GM19099 (cell line): ENCODE measurements around the gene WFDC12.

ENCODE experiments used
- POLR2A ChIP-seq: IDR thresholded peaks from 3 replicates; pipeline ENCODE4 v1.6.1; 2011; ENCODE audit warnings: low read depth; ENCODE audit not compliant: insufficient read length; ENCODE audit errors: extremely low read depth

WFDC12 gene, protein sequence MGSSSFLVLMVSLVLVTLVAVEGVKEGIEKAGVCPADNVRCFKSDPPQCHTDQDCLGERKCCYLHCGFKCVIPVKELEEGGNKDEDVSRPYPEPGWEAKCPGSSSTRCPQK

DNA sequence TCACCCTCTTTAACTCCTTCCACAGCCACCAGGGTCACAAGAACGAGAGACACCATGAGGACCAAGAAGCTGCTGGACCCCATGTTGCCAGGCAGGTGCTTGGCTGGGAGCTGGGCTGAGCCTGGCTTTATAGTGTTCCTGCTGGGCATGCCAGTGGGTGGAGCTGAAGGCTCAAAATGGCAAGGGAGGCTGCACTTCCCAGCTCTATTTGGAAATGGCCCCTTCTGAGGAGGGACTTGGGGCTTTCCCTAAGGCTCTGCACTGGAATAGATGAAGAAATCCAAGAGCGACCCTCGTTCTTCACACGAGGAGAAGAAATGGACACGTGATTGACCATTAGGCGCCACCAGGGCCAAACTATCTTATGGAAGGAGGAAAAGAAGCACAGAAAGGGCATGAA, at the start of gene WFDC12:
TSS of gene WFDC12 (minus strand) at position 101 of the 400 bp plus-strand sequence. CDS start at position 83, 18 bp downstream.
- no peak for TF ChIP-seq POLR2A

DNA sequence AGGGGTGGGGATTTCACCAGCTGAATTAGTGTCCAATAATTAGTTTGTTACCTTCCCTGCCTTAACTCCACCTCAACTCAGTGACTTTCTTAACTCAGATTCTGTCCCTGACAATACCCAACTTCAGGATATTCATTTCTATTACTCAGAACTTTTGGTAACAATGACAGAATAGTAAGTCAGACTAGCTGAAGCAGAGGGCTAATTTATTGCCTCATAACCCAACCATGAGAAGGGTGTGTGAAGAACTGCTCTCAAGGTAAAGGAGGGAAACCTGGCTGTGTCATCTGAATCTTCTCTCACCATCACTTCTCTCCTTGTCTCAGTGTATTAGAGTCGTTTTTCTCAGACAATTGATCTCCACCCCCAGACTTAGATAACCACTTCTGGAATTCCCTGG, 49.3 kb upstream of the WFDC12 start:
- TF ChIP-seq POLR2A, result no peak

DNA sequence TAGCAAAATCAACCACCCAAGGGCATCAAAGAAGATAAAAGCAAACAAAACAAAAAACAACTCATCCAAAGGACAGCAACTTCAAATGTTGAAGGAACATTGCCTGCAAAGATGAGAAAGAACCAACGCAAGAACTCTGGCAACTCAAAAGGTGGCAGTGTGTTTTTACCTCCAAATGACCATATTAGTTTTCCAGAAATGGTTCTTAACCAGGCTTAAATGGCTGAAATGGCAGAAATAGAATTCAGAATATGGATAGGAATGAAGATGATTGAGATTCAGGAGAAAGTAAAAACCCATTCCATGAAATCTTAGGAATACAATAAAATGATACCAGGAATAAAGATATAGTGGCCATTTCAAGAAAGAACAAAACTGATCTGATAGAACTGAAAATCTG, 40.6 kb upstream of the WFDC12 start:
- no peak for TF ChIP-seq POLR2A

DNA sequence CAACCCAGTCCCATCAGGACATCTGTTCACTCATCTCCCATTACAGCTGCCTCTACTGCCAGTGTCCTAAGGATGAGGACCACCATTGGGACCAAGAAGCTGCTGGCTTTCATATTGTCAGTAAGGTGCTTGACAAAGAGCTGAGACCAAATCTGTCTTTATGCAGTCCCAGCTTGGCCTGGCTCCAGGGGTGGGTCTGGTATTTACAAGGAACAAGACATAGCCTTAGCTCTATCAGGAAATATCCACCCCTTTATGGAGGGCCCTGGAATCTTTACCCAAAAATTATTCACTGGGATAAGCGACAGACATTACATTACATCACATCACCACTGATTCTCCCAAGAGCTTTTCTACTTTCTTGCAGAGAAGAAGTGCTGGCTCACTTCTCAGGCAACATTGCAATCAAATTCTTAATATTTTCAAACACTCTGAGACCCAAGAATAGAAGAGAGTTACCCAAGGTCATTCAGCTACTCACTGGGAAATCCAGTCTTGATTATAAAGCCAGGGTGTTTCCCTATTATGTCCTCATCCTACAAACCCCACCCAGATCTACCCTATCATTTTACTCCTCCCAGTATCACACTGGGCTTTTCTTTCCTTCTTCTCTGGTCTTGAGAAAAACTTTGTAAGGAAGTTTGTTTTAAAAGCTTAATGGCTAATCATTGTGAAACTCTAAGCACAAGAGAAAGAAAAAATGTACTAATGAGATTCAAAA, 39.0 kb upstream of the WFDC12 start:
- no peak for TF ChIP-seq POLR2A

DNA sequence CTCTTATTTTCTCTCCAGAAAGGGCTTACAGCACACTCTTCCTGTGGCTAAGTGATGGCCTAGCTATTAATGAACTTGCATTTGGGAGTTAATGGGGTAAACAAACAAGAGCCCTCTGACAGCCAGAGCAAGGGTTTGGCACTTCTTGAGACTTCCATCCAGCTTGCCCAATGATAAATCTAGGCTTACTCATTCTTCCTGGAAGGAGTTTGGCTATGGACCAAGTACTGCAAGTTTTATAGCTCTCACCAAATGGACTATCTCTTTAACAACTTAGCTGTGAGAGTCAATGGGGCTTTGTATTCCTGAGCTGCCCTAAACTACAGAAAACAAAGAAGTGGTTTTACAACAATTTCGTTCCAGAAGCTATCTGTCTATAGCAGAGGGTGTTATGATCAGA, 33.7 kb upstream of the WFDC12 start:
- no peak for TF ChIP-seq POLR2A

DNA sequence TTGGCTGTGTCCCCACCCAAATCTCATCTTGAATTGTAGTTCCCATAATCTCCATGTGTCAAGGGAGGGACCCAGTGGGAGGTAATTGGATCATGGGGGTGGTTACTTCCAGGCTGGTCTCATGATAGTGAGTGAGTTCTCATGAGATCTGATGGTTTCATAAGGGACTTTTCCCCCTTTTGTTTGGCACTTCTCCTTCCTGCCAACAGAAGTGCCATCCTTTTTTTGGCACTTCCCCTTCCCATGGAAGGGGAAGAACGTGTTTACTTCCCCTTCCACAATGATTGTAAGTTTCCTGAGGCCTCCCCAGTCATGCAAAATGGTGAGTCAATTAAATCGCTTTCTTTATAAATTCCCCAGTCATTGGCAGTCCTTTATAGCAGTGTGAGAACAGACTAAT, 32.4 kb upstream of the WFDC12 start:
- TF ChIP-seq POLR2A, result no peak

DNA sequence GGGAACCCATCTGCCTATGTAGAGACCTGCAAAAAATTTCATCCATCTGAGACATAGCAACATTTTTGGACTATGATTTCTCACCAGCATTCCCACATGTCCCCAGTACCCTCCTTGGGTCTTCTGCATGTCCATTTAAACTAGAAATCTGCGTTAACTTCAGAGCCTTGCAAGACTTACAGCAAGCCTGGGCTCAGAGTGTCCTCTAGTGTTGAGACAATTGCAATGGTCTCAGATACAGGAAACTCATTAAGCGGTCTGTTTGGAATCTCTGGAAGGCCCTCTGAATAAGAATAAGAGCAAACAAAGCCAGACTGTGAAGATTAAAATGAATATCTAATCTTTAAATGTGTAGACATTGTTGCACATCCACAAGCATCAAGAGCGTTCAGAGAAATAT, 29.9 kb upstream of the WFDC12 start:
- no peak for TF ChIP-seq POLR2A

DNA sequence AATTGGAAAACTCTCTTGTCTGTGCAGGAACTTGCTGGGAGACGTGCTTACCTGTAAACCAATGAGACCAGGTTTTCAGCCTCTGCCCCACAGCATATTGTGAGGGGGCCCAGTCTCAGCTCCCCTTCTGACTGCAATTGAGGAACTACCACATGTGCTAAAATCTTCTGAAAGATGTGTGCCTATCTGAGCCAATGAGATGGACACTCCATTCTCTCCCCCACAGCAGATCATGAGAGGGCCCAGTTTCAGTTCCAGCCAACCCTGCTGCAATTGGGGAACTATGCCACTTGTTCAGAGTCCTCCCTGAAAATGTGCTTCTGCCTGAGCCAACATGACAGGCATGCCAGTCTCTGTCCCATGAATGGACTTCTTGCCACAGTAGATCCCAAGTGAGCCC, 29.5 kb upstream of the WFDC12 start:
- no peak for TF ChIP-seq POLR2A

DNA sequence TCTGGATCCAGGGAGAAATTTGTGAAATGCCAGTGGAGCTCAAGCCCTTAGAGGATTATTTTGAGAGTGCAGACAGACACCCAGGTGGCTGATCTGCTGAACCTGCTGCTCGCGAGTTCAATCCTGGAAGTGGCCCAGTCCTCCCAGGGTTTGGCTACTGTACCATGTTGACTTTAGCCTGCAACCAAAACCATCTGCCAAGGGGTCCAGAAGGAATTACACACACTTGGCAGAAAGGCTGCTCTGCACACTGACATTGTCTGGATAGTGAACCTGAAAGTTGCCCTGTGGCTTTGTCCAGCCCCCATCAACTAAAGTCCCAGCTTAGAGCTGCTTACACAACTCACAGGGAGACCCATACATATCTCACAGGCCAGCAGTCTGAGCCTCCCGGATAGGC, 28.9 kb upstream of the WFDC12 start:
- TF ChIP-seq POLR2A, result no peak

DNA sequence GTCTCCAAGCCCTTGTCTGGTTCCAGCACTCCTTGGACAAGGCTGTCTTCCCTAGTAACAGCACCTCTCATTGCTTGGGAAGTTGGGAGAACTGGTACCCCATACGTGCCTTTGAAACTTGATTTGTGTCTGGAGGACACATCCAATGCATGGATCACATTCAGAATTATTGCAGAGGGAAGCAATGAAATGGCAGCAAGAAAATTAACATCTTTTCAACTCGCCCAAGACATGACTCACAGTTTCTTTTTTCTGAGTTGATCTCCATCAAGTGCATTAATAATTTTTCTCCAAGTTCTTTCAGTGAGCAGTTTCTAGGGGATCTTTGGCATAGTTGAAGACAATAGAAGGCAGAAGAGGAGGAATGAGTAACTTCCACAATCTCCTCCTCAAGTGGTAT, 28.1 kb upstream of the WFDC12 start:
- TF ChIP-seq POLR2A, result no peak

DNA sequence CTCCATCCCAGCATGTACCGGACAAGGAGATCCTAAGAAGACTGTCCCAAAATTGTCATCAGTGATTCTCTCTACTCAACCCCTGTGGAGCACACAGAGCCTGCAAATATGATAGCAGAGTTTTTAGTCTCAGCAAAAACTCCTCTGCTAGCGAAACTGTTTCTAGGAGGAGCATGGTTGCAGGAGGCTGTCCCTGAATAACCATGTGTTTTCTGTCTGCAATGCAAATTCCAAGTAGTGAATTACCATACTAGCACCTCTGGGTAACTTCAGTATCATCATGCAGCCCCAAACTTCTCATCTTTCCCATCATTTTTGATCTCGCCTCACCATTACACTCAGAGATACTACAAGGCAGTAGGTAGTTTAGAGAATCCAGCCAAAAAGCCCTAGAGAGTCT, 24.8 kb upstream of the WFDC12 start:
- TF ChIP-seq POLR2A, result no peak

DNA sequence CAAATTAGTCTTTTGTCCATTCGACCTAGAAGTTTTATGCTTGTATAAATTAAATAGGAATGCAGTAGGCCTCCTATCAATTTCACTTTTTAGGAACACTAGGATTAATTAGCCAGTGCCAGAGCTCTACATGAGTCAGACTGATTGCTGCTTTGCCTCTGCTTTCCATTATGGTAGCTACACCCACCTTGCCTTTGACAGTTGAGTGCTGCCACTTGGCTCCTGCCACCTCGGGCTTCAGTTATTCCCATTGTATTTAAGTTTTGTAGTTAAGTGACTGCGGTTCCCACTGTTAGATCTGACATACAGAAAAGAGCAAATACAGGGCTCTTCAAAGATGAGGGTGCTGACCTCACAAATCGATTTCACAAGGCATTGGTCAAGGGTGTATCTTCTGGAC, 16.6 kb upstream of the WFDC12 start:
- TF ChIP-seq POLR2A, result no peak

DNA sequence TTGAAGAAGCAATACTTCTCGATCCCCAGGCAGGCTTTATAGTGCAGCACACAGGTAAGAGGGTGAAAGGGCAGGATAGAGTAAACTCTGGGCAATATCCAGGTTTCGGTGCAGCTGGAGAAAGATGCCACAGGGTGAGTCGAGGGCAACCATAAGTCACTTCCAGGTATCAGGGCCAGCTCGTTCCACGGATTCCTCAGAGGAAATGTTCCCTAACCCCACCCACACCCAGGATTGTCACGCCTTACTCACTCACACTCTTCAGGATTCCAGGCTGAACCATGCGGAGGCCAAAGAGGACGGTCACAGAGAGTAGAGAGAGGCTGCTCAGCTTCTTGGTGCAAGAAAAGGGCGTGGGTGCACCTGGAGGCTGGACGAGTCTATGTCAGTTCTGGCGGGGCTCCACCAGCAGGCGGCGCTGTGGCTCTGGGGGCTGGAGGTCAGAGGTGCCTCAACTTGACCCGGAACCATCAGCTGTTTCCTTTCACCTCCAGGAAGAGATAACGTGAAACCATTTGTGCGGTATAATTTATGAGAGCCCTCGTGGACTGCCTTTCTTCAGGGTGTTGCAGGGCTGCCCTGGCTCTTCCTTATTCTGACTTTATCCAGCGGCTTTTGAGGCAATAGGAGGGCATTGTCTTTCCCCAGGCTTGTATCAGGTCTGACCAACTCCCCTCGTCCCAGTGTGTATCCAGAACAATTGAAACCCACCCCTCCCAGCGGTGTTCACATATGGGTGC, 14.5 kb upstream of the WFDC12 start:
- no peak for TF ChIP-seq POLR2A

DNA sequence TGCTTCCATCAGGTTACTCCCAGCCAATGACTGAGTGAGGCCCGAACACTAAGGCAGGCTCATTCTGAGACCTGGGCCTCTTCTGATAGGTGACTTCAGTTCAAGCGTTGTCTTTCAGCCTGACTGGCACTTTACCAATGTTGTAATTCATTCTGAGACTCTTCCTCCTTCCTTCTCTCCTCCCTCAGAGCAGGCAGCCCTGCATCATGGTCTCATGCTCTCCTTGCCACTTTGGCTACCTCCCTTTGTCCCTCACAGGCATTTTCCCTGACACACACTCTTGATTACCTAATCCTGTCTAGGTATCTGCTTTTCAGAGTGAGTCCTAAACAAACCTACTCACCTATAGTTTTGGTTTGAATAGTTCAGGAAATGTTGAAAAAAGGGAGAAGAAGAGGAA, 12.6 kb upstream of the WFDC12 start:
- no peak for TF ChIP-seq POLR2A

DNA sequence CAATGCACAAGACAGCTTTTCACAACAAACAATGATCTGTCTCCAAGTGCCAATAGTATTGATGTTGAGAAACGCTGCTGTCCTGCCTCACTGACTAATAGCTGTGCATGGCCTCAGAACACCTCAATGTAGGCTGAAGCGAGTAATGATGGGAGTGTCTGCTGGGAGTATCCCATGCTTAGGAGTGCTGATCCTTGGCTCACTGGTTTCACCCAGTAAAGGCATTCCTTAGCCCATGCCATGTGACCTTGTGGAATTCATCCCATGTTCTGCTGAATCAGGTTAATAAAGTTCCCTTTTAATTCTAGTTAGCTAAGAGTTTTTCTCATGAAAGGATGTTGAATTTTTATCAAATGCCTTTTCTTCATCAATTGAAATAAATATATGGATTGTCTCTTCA, 3.8 kb upstream of the WFDC12 start:
- no peak for TF ChIP-seq POLR2A

DNA sequence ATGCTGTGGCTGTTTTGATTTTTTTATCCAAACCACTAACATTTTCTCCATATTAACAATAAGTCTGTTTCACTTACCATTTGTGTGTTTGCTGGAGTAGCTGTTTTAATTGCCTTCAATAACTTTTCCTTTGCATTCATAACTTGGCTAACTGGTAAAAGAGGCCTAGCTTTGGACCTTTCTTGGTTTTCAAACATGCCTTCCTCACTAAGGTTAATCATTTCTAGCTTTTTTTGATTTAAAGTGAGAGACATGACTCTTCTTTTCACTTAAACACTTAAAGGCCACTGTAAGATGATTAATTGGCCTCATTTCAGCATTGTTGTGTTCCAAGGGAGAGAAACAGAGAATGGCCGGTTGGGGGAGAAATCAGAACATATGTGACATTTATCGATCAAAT, 2.9 kb downstream of the WFDC12 start:
- no peak for TF ChIP-seq POLR2A
